GM10266 (cell line): ENCODE data around the gene TRPT1.

ENCODE experiments used
- DNase-seq: peaks from one replicate; pipeline ENCODE4 v3.0.0; 2012; ENCODE audit errors: extremely low spot score
- CTCF ChIP-seq: IDR thresholded peaks from 2 replicates; pipeline ENCODE4 v1.5.1; 2012; ENCODE audit warnings: mild to moderate bottlenecking, low read depth; ENCODE audit not compliant: control insufficient read depth, insufficient read depth; ENCODE audit errors: missing control alignments

TRPT1 gene

GRCh38 chr11:64225608-64226506 lies at the start of gene TRPT1, which contains the start of gene NUDT22:
Gene TRPT1 (minus strand): TSS chr11:64226186. CDS start chr11:64225860, 326 bp downstream.
Gene NUDT22 (plus strand): TSS chr11:64226274. CDS start chr11:64226653, 379 bp downstream.
- DNase-seq: peak; percentile 95

GRCh38 chr11:64275031-64275800 lies 49.2 kb upstream of the TRPT1 start:
- TF ChIP-seq CTCF: no peak
- DNase-seq: no peak

More at GRCh38 chr11:64225608-64226506, at the start of gene TRPT1, which contains the start of gene NUDT22:
- TF ChIP-seq CTCF: peak; percentile 45

- DNase-seq: peak; percentile 92
- no peak for TF ChIP-seq CTCF
Observed at GRCh38 chr11:64269540-64270220, 43.7 kb upstream of the TRPT1 start.

GRCh38 chr11:64268893-64269539 lies 43.0 kb upstream of the TRPT1 start:
- no peak for TF ChIP-seq CTCF
- peak; percentile 66 for DNase-seq

GRCh38 chr11:64268025-64268892 lies 42.3 kb upstream of the TRPT1 start:
- DNase-seq: no peak
- TF ChIP-seq CTCF: no peak
